HG02970 (cell line): ENCODE measurements around the gene GUCA1A.
"Not testable (repeated sequence)": the region's sequence is repeated elsewhere in the genome, so short reads cannot be mapped to it uniquely, and the experiment has no call there.

Experiments
- ATAC-seq: cut with Tn5 transposase; IDR thresholded peaks from one replicate; pipeline ENCODE4 v1.9.1; 2021; ENCODE audit warnings: mild to moderate bottlenecking, moderate library complexity, moderate number of reproducible peaks; ENCODE audit not compliant: unreplicated experiment, low FRiP score

GUCA1A gene

DNA sequence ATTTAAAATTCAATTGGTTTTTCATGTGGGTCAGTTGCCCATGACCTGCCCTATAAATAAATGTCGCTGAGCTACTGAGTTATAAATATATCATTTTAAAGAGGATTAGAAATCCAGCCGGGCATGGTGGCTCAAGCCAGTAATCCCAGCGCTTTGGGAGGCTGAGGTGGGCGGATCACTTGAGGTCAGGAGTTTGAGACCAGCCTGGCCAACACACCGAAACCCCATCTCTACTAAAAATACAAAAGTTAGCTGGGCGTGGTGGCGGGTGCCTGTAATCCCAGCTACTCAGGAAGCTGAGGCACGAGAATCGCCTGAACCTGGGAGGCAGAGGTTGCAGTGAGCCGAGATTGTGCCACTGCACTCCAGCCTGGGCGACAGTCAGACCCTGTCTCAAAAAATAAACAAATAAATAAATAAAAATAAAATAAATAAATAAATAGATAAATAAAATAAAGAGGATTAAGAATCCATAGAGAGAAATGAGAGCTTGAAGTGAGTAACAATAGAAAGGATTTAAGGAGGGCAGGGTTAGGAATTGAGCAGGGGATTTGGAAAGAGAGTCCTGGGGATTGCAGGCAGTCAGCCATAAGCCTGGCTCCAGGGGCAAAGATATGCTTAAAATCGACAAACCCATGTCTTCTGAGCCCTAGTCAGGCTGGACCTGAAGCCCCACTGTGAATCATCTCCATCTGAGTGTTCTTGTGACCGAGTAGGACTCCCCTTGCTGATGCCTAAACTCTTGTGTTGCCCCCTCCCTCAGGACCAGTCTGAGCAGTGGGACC lies 29.2 kb downstream of the GUCA1A start:
- not testable (repeated sequence) for ATAC-seq

DNA sequence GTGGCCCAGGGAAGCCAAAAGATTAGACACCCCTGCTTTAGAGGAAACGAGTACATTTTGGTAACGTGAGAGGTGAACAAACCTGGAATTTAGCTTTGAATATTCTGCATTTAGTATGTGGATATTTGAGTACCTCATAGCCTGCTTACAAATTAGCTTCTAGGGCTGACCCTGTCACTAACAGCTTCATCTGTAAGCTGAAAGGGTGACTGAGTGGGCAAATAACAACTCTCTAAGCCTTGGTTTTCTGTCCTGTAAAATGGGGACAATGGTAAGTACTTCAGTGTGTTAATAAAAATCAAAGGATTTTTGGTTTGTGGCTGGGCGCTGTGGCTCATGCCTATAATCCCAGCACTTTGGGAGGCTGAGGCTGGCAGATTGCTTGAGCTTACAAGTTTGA lies 30.0 kb downstream of the GUCA1A start:
- no peak for ATAC-seq

DNA sequence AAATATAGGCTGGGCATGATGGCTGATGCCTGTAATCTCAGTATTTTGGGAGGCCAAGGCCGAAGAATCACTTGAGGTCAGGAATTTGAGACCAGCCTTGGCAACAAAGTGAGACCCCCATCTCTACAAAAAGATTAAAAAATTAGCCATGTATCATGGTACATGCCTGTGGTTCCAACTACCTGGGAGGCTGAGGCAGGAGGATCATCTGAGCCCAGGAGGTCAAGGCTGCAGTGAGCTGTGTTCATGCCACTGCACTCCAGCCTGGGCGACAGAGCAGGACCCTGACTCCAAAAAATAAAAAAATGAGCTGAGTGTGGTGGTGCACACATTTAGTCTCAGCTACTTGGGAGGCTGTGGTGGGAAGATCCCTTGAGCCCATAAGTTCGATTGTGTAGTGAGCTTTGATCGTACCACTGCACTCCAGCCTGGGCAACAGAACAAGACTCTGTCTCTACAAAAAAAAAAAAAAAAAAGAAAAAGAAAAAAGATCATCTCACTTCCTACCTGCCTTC lies 31.7 kb downstream of the GUCA1A start:
- ATAC-seq: no peak

DNA sequence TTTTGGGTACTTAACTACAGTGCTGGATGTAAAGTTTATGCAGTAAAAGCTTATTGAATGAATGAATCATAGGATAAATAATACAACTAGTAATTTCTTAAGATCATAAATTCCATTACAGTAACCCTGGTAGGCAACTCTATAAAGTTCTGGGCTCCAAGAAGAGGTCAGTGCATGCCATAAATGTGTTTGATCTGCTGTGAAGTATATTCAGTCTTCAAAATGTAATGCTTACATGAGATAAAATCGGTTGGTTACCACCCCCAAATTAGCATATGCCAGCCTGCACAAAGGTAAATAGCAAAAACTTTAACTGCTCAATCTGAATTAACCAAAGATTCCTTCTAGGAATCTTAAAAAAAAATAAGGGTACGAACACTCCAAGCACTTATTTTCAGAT lies 34.4 kb downstream of the GUCA1A start:
- ATAC-seq: not testable (repeated sequence)

DNA sequence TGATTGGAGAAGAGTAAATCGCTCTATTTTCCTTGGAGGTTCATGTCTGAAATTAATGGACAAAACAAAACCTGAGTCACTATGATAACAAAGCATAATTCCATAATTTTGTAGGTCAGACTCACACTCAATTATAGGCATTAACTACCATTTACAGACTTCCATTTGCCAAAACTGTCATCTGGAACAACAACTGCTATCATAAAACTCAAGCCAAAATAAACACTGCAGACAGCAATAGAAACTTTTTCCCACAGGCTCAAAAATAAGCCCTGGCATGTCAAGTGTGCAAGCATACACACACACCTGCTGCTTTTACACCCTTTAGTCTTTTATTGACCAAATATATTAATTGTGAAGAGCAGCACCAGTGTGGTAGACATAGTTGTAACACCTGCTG lies 37.4 kb downstream of the GUCA1A start:
- ATAC-seq: no peak

DNA sequence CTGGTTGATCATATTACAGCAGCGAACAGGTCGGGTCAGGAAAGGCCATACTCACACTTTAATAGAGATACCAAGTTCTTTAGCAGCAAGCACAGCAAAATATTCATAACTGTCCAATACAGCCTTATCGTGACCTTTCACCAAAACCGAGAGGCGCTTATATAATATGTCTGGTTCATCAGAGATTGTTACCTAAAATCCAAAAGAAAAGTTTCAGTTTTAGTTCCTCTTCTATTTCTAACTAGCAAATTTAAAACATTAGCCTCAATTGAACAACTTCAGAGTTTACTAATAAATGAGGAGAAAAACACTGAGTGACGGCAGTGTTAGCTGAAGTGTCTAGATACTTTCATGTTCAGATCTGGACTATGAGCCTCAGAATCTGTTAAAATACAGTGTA lies 38.6 kb downstream of the GUCA1A start:
- ATAC-seq: no peak

DNA sequence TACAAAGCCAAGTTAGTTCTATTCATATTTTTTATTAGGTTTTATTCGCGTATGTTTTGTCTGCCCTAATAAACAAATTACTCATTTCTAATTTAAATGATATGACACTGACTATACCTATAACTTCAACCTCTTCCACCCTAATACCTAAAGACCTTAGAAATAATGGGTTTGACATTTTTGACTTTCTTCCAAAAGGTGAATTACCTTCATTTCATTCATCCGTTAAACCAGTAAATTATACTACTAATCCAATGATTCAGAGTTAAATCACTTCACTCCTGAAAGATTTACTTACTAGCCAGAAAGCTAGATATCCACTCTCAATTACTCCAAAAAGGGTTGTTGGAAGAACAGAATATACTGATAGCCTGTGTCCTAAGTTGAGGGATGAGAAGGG lies 39.3 kb downstream of the GUCA1A start:
- no peak for ATAC-seq

DNA sequence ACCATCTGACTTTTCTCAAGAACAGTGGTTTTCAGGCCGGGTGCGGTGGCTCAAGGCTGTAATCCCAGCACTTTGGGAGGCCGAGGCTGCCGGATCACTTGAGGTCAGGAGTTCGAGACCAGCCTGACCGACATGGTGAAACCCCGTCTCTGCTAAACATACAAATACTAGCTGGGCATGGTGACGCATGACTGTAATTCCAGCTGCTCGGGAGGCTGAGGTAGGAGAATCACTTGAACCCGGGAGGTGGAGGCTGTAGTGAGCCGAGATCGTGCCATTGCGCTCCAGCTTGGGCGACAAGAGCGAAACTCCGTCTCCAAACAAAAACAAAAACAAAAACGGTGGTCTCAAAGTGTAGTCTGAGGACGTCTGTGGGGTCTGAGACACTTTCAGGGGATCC lies 43.3 kb downstream of the GUCA1A start:
- ATAC-seq: not testable (repeated sequence)

DNA sequence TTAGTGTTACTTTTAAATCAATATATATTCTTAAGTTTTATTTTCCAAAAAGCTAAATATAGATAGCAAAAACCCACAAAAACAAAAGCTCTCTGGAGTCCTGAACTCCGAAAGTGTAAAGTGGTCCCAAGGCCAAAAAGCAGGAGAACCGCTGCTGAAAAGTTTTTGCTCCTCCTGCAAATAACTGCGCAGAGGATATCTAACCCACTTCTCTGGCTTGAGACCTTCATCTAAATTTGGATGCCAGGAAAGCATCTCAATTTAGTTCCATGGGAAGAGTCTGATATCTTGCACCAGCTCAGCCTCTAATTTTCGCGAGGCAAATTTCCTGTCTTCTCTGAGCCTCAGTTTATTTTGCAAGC lies 44.0 kb downstream of the GUCA1A start:
- ATAC-seq: no peak

DNA sequence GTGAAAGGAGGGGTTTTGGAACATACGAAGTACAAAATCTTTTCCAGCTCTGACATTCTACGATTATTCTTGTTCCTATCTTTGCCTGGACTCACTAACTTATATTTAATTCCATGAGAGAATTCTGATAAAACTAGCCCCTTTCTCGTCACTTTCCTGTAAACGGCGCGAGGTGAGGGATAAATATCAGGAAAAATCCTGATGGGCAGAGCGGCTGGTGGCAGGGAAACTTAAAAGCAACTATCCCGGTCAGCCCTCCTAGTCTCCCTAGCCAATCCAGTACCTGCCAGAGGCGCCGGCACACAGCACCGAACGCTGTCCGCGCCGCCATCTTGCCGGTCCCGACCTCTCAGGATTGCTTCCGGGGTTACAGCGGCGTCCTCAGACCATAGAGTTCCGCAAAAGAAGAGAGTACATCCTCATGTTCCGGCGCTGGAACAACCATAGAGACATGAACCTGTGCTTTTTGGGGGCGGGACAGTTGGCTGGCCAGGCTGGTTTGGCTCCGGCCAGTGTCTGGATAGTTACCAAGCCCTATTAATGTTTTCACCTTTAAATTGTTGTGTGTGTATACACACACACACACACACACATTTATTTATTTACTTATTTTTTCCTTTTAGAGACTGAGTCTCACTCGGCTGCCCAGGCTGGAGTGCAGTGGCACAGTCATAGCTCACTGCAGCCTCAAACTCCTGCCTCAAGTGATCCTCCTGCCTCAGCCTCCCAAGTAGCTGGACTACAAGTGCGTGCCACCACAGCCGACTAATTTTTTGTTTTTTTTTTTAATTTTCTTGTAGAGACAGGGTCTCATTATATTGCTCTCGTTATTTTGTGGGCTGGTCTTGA lies 44.6 kb downstream of the GUCA1A start, which contains the start of gene MRPS10:
TSS of gene MRPS10 (minus strand) at position 343 of the 849 bp plus-strand sequence. CDS start at position 331, 12 bp downstream.
- ATAC-seq: peak; percentile 88

DNA sequence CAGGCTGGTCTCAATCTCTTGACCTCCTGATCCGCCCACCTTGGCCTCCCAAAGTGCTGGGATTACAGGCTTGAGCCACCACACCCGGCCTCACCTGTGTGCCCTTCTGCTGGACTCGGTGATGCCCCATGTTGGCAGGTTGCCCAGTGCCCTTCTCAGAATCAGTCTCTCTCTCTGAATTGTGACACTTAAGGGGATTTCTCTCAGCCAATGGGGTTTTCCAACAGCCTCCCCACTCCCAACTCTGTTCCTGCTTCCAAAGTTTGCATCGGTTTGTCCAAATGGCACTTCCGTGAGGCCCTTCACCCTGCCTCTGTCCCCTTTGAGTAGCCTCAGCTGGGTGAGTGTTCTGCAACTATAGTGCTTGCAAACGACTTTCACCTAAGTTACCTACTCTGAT lies 47.6 kb downstream of the GUCA1A start:
- ATAC-seq: no peak

DNA sequence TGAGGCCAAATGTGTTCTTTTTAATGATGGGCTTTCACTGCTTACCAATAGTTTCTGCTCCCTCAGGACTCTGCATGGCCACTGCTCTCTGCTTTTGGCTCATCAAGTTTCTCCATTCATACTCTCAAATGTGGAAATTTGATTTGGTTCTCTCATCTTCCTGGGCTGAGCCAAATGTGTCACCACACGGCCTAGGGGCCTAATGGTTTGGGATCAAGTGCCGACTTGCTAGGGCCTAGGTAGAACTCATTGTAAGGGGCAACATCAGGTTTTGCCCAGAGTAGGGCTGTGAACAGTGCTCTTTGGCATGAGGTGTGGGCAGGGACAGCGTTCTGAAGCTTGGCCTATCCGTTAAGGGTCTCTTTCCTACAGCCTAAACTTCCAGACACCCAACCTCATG lies 48.4 kb downstream of the GUCA1A start:
- ATAC-seq: no peak

DNA sequence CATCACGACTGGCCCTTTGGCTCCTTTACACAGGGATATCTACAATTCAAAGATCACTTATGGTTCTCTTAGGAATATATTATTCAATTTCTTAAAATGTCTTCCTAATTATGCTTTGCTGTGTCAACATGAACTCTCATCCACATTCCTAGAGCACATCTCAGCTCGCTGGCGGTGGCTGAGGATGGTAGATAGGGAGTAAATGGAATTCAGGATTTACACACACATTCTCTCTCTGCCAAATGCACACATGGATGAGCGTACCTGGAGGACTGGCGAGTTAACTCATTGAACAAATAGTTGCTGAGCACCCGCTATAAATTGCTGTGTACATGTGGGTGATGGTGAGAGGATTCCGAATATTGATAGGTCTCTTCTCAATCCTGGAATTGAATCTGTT lies 49.3 kb downstream of the GUCA1A start:
- ATAC-seq: no peak

DNA sequence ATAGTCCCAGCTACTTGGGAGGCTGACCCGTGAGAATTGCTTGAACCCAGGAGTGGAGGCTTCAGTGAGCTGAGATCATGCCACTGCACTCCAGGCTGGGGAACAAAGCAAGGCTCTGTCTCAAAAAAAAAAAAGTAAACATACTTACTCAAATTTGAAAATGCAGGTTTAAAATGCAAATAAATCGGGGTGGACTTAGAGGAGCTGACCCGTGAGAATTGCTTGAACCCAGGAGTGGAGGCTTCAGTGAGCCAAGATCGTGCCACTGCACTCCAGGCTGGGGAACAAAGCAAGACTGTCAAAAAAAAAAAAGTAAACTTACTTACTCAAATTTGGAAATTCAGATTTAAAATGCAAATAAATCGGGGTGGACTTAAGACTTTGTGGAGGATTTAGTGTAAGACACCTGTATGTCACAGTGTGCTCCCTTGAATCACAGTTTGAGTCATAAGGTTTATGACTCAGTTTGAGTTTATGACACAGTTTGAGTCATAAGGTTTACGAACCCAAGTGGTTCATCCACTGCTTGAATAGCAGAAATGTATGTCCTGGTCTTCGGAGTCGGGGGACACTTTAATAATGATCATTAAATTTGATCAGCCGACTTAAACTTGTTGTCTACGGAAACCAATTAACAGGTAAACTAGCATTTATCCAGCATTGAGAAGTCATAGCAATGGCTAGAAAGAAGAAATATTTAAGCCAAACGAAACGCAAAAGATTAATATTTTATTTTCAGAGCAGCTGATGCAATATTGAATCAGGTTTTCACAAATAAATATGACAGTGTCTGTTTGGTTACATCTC lies 51.3 kb downstream of the GUCA1A start:
- ATAC-seq: peak; percentile 68

DNA sequence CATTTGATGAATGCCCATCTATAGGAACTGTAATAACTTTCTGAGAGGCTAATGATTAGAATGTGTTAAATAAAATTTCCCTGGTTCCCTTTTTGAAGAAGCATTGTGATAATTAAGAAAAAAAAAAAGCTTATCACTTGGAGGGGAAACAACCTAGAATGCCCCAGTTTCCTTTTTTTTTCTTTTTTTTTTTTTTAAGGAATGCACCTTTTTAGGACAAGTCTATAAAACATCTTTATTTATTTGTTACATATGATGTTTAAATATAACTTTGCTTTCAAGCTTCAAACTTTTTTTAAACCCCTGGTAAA lies 51.8 kb downstream of the GUCA1A start:
- ATAC-seq: no peak

DNA sequence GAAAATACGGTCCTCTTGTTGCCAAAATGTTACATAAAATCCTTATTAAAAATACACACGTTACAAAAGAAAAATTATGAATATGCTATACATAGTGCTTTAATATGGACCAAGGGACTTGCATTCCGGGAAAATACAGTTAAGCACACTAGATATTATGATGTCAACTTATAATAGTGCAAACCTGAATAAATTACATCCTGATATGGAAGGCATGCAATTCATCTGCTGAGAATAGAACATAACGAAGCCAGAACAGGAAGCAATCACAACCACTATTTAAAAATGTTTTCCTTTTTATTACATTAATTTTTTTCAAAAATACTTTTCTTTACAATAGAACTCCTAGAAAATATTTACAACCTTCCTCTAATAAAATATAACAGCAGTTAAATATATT lies 52.3 kb downstream of the GUCA1A start:
- no peak for ATAC-seq

DNA sequence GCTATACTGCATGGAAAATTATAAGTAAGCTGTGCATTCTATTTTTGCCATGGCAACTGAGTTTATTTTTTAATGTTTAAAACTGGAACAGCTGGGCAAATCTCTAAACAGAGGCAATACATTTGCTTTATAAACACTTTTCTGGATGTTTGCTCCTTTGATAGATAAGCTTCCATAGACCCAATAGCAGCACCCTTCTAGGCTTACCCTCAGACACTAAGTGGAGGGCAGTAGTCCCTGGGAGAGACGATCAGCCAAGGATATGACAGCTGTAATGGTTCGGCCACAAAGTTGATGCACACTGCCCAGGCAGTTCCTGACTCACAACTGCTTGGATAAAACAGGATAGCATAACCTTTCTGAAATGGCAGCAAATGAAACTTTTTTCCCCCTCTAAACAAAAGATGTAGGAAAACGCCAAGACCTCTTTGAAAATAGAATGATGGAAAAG lies 53.0 kb downstream of the GUCA1A start:
- ATAC-seq: no peak

DNA sequence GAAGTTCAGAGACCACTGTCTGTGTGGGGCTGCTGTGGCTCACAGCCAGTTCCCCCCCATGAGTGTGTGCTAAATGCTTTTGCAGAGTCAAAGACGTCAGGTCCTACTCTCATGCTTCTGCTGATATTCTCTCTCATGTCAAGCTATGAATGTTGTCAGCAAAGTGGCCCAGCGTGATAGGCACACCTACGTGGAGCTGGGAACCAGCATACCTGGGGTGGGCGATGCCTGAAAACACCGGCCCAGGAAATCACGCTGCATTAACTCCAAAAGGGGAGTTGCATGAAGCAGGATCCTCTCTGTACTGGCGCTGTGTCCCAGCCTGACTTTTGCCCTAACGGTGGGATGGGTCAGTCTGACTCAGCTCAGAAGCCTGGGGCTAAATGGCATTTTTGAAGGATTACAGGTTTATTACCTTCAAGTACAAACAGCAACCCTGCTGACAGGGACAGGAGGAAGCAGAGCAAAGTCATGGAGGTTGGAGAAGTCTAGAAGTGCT lies 53.5 kb downstream of the GUCA1A start:
- no peak for ATAC-seq

DNA sequence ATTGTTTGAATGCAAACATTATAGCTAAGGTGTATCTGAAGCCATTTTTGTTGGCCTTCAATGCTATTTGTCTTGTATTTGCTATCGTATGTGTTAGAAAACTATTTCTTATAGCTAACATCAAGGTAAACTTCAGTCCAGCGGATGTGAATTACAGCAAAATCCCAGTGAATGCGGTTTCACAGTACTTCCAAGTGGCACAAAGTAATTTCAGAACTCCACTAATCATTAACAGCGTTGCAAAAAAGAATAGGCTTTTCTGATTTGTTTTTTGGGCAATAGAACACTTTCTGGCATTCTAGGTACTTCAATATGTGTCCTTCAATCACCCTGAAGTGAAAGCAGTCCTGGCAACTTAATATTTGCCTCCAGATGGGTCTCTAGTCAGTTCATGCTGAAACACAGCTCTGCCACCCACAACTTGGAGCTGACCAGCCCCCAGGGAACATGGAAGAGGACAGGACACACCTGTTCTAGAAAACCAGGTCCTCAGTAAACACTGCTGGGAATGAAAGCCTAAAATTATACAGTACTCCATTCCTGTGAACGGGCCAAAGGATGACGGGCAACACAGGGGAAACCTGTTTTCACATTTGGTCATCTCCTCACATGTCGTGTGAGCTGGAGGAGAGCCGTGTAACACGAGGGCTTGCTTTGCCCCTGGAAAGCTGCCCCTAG lies 54.1 kb downstream of the GUCA1A start:
- no peak for ATAC-seq

DNA sequence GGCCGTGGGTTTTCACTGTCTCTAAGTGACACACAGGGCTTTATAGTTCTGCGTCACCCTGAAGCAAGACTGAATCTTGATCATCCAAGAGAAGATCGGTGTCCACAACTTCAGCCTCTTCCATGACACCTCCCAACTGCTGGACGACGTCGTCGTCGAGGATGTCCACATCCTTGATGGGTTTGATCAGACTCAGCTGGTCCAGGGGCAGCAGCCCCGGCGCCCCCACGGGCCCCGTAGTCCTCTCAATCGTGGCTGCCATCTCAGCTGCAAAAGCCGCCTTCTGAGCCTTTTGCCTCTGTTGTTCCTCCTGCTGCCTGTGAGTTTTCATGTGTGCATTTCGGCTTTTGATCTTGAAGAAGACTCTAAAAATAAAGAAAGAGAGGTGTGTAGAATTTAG lies 55.1 kb downstream of the GUCA1A start:
- ATAC-seq: no peak
